Mammary epithelial cell (primary cell): ENCODE results near the gene PNPLA1.

Experiments used
- EZH2 ChIP-seq: IDR thresholded peaks from 2 replicates; pipeline ENCODE4 v1.6.1; 2012; ENCODE audit warnings: low read length, inconsistent platforms, borderline replicate concordance
- TF ChIP-seq, protein P1 (sequence below), 2 donors: IDR thresholded peaks in 1 of 2; conservative IDR thresholded peaks in 1 of 2; 2 replicates each; pipeline ENCODE4 v1.5.1; 2011 to 2012; ENCODE audit warnings: inconsistent platforms in 2 of 2, low read length in 2 of 2, mild to moderate bottlenecking in 2 of 2, control low read depth in 1 of 2, low read depth in 1 of 2; ENCODE audit not compliant: insufficient read depth in 1 of 2; ENCODE audit errors: extremely low read depth in 1 of 2

DNA sequence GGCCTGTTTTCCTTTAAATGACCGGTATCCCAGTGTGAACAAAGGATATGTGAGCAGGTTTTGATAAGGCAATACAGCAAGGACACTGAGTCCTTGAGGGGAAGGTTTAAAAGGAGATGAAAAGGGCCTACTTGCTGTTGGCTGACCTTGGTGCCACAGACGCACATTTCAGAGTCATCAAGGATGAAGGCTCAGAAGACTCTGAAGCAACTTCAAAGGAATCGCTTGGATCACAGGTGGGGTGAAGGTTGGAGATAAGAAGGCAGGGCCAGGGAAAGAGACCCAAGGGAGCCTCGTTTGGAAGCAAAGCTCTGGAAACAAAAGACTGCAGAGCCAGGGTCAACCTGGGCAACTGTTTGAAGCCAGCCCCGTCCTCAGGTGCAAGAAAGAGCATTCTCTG, 30.1 kb upstream of the PNPLA1 start:
- no peak for TF ChIP-seq EZH2
- TF ChIP-seq, protein P1, sequence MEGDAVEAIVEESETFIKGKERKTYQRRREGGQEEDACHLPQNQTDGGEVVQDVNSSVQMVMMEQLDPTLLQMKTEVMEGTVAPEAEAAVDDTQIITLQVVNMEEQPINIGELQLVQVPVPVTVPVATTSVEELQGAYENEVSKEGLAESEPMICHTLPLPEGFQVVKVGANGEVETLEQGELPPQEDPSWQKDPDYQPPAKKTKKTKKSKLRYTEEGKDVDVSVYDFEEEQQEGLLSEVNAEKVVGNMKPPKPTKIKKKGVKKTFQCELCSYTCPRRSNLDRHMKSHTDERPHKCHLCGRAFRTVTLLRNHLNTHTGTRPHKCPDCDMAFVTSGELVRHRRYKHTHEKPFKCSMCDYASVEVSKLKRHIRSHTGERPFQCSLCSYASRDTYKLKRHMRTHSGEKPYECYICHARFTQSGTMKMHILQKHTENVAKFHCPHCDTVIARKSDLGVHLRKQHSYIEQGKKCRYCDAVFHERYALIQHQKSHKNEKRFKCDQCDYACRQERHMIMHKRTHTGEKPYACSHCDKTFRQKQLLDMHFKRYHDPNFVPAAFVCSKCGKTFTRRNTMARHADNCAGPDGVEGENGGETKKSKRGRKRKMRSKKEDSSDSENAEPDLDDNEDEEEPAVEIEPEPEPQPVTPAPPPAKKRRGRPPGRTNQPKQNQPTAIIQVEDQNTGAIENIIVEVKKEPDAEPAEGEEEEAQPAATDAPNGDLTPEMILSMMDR (conservative IDR thresholded peaks at IDR 0.05 in 1 of 2, IDR thresholded peaks at IDR 0.05 in 1 of 2; ENCODE audit: extremely low read depth in 1 of 2, insufficient read depth in 1 of 2, low read depth in 1 of 2, low read length in 2 of 2), result no peak
